HG03135 (cell line): ENCODE results near the gene PCNT.

Source experiments
- ATAC-seq: cut with Tn5 transposase; IDR thresholded peaks from one replicate; pipeline ENCODE4 v1.9.1; 2021; ENCODE audit warnings: mild to moderate bottlenecking, moderate library complexity; ENCODE audit not compliant: unreplicated experiment

PCNT gene

DNA sequence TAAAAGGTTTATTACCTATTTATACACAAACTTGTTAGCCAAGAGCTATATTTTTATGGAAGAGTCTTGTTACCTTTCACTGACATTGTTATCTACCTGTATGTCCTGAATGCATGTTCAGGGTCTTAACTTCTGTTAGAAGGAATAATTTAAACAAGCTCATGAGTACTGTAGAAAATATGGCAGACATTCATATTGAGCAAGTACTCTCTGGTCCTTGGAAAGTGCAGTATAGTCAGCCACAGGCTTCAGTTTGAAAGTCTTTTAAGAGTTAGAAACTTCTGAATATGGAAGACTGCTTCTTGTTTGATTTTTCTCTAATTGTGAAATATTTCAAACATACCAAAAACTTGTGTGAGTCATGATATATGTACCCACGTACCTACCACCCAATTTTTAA lies 151.3 kb downstream of the PCNT start:
- no peak for ATAC-seq

DNA sequence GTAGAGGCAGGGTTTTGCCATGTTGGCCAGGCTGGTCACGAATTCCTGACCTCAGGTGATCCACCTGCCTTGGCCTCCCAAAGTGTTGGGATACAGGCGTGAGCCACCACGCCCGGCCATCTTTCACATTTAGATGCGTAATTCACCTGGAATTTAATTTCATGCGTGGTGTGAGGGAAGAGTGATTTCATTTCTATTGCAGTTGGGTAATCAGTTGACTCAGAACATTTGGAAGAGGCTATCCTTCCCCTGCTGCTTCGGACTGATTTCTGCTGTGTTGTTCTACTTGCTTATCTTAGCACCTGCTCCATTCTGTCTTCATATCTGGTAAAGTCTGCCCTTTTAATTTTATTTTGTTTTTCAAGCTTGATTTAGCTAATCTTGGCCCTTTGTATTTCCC lies 153.8 kb downstream of the PCNT start:
- ATAC-seq: no peak

- ATAC-seq: no peak
Observed at GRCh38 chr21:46478910-46479309, 155.0 kb downstream of the PCNT start.

DNA sequence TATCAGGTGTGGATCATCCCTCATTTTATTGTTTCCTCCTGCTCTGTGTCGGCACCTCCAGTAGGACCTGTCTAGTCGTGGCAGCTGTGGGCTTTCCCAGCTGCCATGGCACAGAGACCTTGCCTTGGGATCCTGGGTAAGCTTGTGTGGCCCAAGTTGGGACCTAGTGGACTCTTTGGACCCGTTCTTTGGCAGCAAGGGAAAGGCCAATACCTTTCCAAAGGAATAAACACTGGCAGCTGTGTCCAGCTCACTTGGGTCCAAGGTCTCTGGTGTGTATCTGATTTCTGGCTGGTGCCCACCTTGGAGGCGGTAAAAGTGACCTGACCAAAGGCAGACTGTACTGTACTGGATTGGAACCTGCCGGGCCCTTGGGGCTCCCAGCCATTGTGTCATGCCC lies 156.5 kb downstream of the PCNT start:
- ATAC-seq: no peak

GRCh38 chr21:46482225-46482845 lies 158.4 kb downstream of the PCNT start:
- no peak for ATAC-seq

GRCh38 chr21:46482846-46483231 lies 158.9 kb downstream of the PCNT start:
- ATAC-seq: no peak

DNA sequence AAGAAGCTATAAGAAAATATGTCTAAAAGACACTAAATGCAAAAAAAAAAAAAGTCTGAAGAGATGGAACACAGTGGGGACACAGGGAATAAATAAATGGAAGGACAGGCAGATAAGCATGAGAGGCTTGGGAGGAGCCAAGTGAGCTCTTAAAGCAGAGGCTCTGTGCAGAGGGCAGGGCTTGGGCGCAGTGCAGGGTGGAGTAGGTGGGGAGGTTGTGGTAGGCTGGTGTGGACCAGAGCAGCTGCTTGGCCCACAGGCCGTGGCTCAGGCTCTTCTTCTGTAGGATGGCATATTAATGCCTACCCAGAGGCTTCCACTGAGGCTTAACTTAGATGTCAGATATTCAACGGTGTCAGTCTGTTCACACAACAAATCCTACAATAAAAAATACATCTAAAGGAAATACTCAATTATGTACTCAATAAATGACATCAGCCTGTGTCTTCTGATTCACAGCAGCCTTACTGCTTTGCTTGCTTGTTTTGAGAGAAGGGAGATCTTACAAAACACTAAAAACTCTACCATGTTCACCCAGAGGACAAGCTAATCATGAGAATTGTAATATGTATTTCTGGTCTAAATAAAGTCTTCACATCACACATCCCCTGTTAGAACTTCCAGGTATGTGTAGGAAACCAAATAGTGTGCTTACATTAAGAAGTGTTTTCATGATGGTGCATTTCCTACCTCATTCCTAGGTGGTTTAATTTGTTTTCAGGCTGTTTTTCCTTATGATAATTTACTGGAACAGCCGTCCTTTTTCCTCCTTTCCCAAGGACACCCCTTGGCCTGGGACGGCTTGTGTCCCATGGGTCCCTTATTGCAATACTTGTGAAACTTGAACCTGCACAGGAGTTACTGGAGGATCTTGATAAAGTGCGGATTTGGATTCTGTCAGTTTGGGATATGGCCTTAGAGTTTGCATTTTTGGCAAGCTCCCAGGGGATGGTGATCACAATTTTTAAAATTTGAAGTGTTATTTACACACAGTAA lies 159.6 kb downstream of the PCNT start:
- no peak for ATAC-seq

GRCh38 chr21:46486481-46487126 lies 162.6 kb downstream of the PCNT start:
- ATAC-seq: no peak

GRCh38 chr21:46489162-46489663 lies 165.3 kb downstream of the PCNT start:
- no peak for ATAC-seq

- ATAC-seq: no peak
Observed at GRCh38 chr21:46489800-46490199, 165.8 kb downstream of the PCNT start.

GRCh38 chr21:46491553-46491952 lies 167.6 kb downstream of the PCNT start:
- ATAC-seq: no peak

DNA sequence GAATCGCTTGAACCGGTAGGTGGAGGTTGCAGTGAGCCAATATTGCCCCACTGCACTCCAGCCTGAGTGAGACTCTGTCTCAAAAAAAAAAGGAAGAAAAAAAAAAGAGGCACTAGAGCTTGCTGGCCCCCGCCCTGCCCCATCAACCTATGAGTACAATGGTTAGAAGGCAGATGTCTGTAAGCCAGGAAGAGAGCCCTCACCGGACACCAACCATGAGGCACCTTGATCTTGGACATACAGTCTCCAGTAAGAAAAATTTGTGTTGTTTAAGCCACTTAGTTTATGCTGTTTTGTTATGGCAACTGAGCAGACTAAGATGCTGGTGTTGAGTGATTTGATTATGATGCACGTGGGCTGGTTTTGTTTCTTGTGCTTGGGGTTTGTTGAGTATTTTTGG lies 168.9 kb downstream of the PCNT start:
- no peak for ATAC-seq

DNA sequence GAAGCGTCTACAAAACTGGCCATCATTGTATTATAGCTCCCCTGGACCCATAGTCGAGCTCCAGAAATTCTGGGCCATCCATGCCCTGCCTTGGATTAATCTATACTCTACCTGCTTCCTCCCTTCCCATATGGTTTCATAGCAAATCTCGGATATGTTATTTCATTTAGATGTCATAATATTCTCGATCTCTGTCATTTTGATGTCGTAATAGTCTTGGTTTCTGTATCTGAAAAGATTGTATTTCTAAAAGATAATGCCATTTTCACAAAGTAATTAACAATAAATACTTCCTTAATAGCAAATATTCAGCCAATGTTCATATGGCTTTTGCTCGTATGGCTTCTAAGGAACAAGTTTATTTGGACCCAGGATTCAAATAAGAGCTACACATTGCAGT lies 169.9 kb downstream of the PCNT start:
- ATAC-seq: no peak
